CD4-positive, CD25-positive, alpha-beta regulatory T cell (primary cell): Measurements from ENCODE around the gene KCND2. TPM values are rescaled to one million over a fixed set of nuclear protein-coding genes. Genes with fewer than 3 reads are reported as not detected.

Source experiments
- ATAC-seq, 2 donors: fragments of 150-1000 bp; cut with Tn5 transposase; one replicate each; pipeline ENCODE4 v1.10.0; 2021; ENCODE audit warnings: low read depth in 2 of 2, moderate number of reproducible peaks in 2 of 2, moderate library complexity in 1 of 2
- DNase-seq, 3 donors: peaks; one replicate each; pipeline versions ENCODE4 v3.0.0 to v3.0.0-alpha.2; 2012 to 2022; ENCODE audit warnings: mixed read lengths in 1 of 3
- H3K27ac ChIP-seq: one replicate; pipeline ENCODE4 v1.7.0; 2013; ENCODE audit warnings: mild to moderate bottlenecking, low read length; ENCODE audit not compliant: insufficient read depth, poor library complexity, severe bottlenecking
- H3K27me3 ChIP-seq: one replicate; pipeline ENCODE4 v1.7.0; 2013; ENCODE audit warnings: low read length; ENCODE audit not compliant: control insufficient read depth, insufficient read depth
- H3K36me3 ChIP-seq: one replicate; pipeline ENCODE4 v1.7.0; 2013; ENCODE audit warnings: mild to moderate bottlenecking, low read length, moderate library complexity; ENCODE audit not compliant: control insufficient read depth, insufficient read depth
- H3K4me1 ChIP-seq: 2 replicates; pipeline ENCODE4 v1.7.0; 2013; ENCODE audit warnings: mild to moderate bottlenecking, low read length; ENCODE audit not compliant: insufficient read depth, control insufficient read depth, poor library complexity, severe bottlenecking
- H3K4me3 ChIP-seq: one replicate; pipeline ENCODE4 v1.7.0; 2013; ENCODE audit warnings: low read depth, mild to moderate bottlenecking, low read length, moderate library complexity
- H3K9me3 ChIP-seq, 2 experiments: 1 replicate in 1 of 2; 2 replicates in 1 of 2; pipeline ENCODE4 v1.7.0; 2013; ENCODE audit warnings: low read length in 2 of 2, mild to moderate bottlenecking in 1 of 2, moderate library complexity in 1 of 2; ENCODE audit not compliant: control insufficient read depth in 2 of 2
- H3K27ac Mint-ChIP-seq, 3 donors: one replicate each; pipeline ENCODE4 v1.8.0; 2020 to 2022; ENCODE audit warnings: mild to moderate bottlenecking in 3 of 3, mixed read lengths in 3 of 3, moderate library complexity in 2 of 3
- H3K27me3 Mint-ChIP-seq: one replicate; pipeline ENCODE4 v1.8.0; 2022; ENCODE audit warnings: mild to moderate bottlenecking, mixed read lengths
- H3K36me3 Mint-ChIP-seq: one replicate; pipeline ENCODE4 v1.8.0; 2020; ENCODE audit warnings: mixed read lengths
- H3K4me1 Mint-ChIP-seq, 4 donors: one replicate each; pipeline ENCODE4 v1.8.0; 2020 to 2022; ENCODE audit warnings: mixed read lengths in 4 of 4, mild to moderate bottlenecking in 1 of 4
- H3K4me3 Mint-ChIP-seq, 4 donors: one replicate each; pipeline ENCODE4 v1.8.0; 2020 to 2022; ENCODE audit warnings: mild to moderate bottlenecking in 4 of 4, mixed read lengths in 4 of 4, moderate library complexity in 3 of 4
- H3K9me3 Mint-ChIP-seq, 7 donors: one replicate each; pipeline ENCODE4 v1.8.0; 2020 to 2022; ENCODE audit warnings: mixed read lengths in 7 of 7, mild to moderate bottlenecking in 3 of 7, moderate library complexity in 2 of 7
- polyA plus RNA-seq, 4 donors: library from polyadenylated mRNA; unstranded; fragments of 300-500 nt; fragmentation: Illumina TruSeq; gene quantifications; one replicate each; pipeline ENCODE4 v1.2.3, GENCODE V29; 2021
- total RNA-seq: library from RNA; stranded (reverse); gene quantifications from one replicate; pipeline ENCODE4 v1.2.3, GENCODE V29; 2022

Gene KCND2
- total and polyA plus RNA-seq, 5 donors from 2014 or later = not detected

- Histone ChIP-seq H3K4me3 (no peak overlapping the region), H3K27ac (no peak overlapping the region), H3K36me3 (no peaks in the 10 kb centered on the region), H3K9me3 (no peaks in the 10 kb centered on the region), H3K27me3 (no peaks in the 10 kb centered on the region), H3K4me1 (no peaks in the 10 kb centered on the region)
- H3K4me3 Mint-ChIP-seq = no peak overlapping the region
- ATAC-seq = no peak
- no peak for DNase-seq
- no peaks in the 10 kb centered on the region for H3K4me1 Mint-ChIP-seq
- H3K27ac Mint-ChIP-seq = no peak overlapping the region
- H3K36me3 Mint-ChIP-seq = no peaks in the 10 kb centered on the region
- peaks cover 0 to 5% (median 4%) of the 10 kb centered on the region in 7 donors for H3K9me3 Mint-ChIP-seq
- no peaks in the 10 kb centered on the region for H3K27me3 Mint-ChIP-seq
Measured at GRCh38 chr7:120538335-120538734, 265.4 kb downstream of the KCND2 start.

GRCh38 chr7:120539321-120539720 is 266.3 kb downstream of the KCND2 start:
- Mint-ChIP-seq H3K27ac (no peak overlapping the region), H3K4me3 (no peak overlapping the region), H3K27me3 (no peaks in the 10 kb centered on the region), H3K36me3 (no peaks in the 10 kb centered on the region), H3K4me1 (no peaks in the 10 kb centered on the region), H3K9me3 (peaks cover 0 to 5% (median 4%) of the 10 kb centered on the region in 7 donors)
- H3K36me3 ChIP-seq = no peaks in the 10 kb centered on the region
- no peaks in the 10 kb centered on the region for H3K27me3 ChIP-seq
- no peak for DNase-seq
- no peaks in the 10 kb centered on the region for H3K4me1 ChIP-seq
- H3K4me3 ChIP-seq = no peak overlapping the region
- ATAC-seq = no peak
- H3K9me3 ChIP-seq = no peaks in the 10 kb centered on the region
- no peak overlapping the region for H3K27ac ChIP-seq

DNA sequence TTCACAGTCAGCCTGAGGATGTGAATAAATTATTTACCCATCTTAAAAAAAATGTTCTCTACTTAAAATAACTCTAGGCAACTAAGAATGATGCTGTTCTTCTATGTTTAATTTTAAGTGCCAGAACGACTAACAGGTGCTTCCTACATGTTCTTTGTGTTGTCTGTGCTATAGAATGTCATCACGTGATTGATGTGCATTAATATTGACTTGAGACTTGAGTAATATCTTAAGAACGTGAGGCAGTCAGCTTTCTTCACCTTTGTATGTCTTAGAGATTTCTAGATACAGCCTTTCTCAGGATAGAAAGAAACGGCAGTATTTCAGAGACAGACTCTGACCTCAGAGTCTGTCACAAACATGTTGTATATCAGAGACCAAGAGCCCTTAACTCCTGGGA is 274.6 kb downstream of the KCND2 start:
- Mint-ChIP-seq H3K4me3 (no peak overlapping the region), H3K27me3 (no peaks in the 10 kb centered on the region), H3K36me3 (no peaks in the 10 kb centered on the region), H3K9me3 (peaks cover 0 to 13% (median 2%) of the 10 kb centered on the region in 7 donors), H3K4me1 (no peaks in the 10 kb centered on the region), H3K27ac (no peak overlapping the region)
- no peaks in the 10 kb centered on the region for H3K27me3 ChIP-seq
- H3K4me3 ChIP-seq = no peak overlapping the region
- no peaks in the 10 kb centered on the region for H3K36me3 ChIP-seq
- no peaks in the 10 kb centered on the region for H3K9me3 ChIP-seq
- no peak overlapping the region for H3K27ac ChIP-seq
- H3K4me1 ChIP-seq = no peaks in the 10 kb centered on the region
- ATAC-seq = no peak
- no peak for DNase-seq

DNA sequence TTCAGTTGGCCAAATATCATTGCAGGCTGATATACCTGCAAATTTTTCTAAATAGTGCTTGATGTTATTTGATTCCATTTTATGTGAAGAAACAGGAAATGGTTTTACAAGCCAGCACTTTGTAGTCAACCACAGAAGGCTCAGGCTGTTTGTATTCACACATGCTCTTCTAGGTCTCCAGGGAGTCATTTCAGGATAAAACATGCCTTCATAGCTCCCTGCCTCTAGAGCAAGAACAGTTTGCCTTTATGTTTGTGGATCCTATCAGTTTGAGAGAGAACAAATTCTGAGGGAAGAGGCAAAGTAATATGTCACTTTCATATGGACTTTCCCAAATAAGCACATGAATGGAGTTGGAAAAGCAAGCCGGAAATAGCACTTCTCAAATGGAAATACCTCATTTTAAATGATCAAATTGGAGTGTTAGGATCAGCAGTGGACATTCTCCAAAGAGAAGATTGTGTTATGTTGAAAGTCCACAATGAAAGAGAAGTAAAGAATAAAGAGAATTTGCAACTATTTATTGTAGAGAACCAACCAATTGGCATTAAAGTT is 277.6 kb downstream of the KCND2 start:
- Mint-ChIP-seq H3K27ac (no peak overlapping the region), H3K9me3 (peaks cover 0 to 8% (median 2%) of the 10 kb centered on the region in 7 donors), H3K27me3 (no peaks in the 10 kb centered on the region), H3K4me3 (no peak overlapping the region), H3K4me1 (no peaks in the 10 kb centered on the region), H3K36me3 (no peaks in the 10 kb centered on the region)
- no peaks in the 10 kb centered on the region for H3K36me3 ChIP-seq
- H3K27ac ChIP-seq = no peak overlapping the region
- H3K9me3 ChIP-seq = no peaks in the 10 kb centered on the region
- H3K27me3 ChIP-seq = no peaks in the 10 kb centered on the region
- DNase-seq (no peak), ATAC-seq (no peak)
- no peaks in the 10 kb centered on the region for H3K4me1 ChIP-seq
- no peak overlapping the region for H3K4me3 ChIP-seq

- Mint-ChIP-seq H3K27me3 (no peaks in the 10 kb centered on the region), H3K9me3 (peaks cover 0 to 4% (median 2%) of the 10 kb centered on the region in 7 donors), H3K4me3 (no peak overlapping the region), H3K36me3 (no peaks in the 10 kb centered on the region), H3K4me1 (no peaks in the 10 kb centered on the region), H3K27ac (no peak overlapping the region)
- no peaks in the 10 kb centered on the region for H3K36me3 ChIP-seq
- H3K4me1 ChIP-seq = no peaks in the 10 kb centered on the region
- H3K4me3 ChIP-seq = no peak overlapping the region
- no peaks in the 10 kb centered on the region for H3K27me3 ChIP-seq
- DNase-seq (no peak), ATAC-seq (no peak)
- no peak overlapping the region for H3K27ac ChIP-seq
- no peaks in the 10 kb centered on the region for H3K9me3 ChIP-seq
Measured at GRCh38 chr7:120553491-120553890, 280.5 kb downstream of the KCND2 start.

- H3K27ac Mint-ChIP-seq = no peak overlapping the region
- peak in 1 of 3 donors; percentile 0 for DNase-seq
- no peak for ATAC-seq
- Histone ChIP-seq H3K27me3 (no peaks in the 10 kb centered on the region), H3K36me3 (no peaks in the 10 kb centered on the region), H3K9me3 (no peaks in the 10 kb centered on the region), H3K27ac (no peak overlapping the region), H3K4me3 (no peak overlapping the region), H3K4me1 (no peaks in the 10 kb centered on the region)
- peaks cover 0 to 4% (median 0%) of the 10 kb centered on the region in 7 donors for H3K9me3 Mint-ChIP-seq
- H3K4me3 Mint-ChIP-seq = no peak overlapping the region
- no peaks in the 10 kb centered on the region for H3K4me1 Mint-ChIP-seq
- H3K36me3 Mint-ChIP-seq = no peaks in the 10 kb centered on the region
- H3K27me3 Mint-ChIP-seq = no peaks in the 10 kb centered on the region
Measured at GRCh38 chr7:120554960-120555571, 282.1 kb downstream of the KCND2 start.

GRCh38 chr7:120564145-120564544 is 291.2 kb downstream of the KCND2 start:
- no peak overlapping the region for H3K27ac Mint-ChIP-seq
- no peak overlapping the region for H3K4me3 Mint-ChIP-seq
- Histone ChIP-seq H3K27ac (no peak overlapping the region), H3K4me3 (no peak overlapping the region), H3K36me3 (no peaks in the 10 kb centered on the region), H3K9me3 (no peaks in the 10 kb centered on the region), H3K4me1 (no peaks in the 10 kb centered on the region), H3K27me3 (no peaks in the 10 kb centered on the region)
- H3K9me3 Mint-ChIP-seq = peaks cover 0 to 4% (median 1%) of the 10 kb centered on the region in 7 donors
- H3K27me3 Mint-ChIP-seq = no peaks in the 10 kb centered on the region
- no peaks in the 10 kb centered on the region for H3K36me3 Mint-ChIP-seq
- DNase-seq (no peak), ATAC-seq (no peak)
- no peaks in the 10 kb centered on the region for H3K4me1 Mint-ChIP-seq

- ATAC-seq = no peak
- Histone ChIP-seq H3K27ac (no peak overlapping the region), H3K4me1 (no peaks in the 10 kb centered on the region), H3K27me3 (no peaks in the 10 kb centered on the region), H3K36me3 (no peaks in the 10 kb centered on the region), H3K4me3 (no peak overlapping the region), H3K9me3 (no peaks in the 10 kb centered on the region)
- H3K4me3 Mint-ChIP-seq = no peak overlapping the region
- no peaks in the 10 kb centered on the region for H3K4me1 Mint-ChIP-seq
- no peaks in the 10 kb centered on the region for H3K36me3 Mint-ChIP-seq
- H3K9me3 Mint-ChIP-seq = peaks cover 0 to 4% (median 0%) of the 10 kb centered on the region in 7 donors
- DNase-seq = no peak
- H3K27ac Mint-ChIP-seq = no peak overlapping the region
- no peaks in the 10 kb centered on the region for H3K27me3 Mint-ChIP-seq
Measured at GRCh38 chr7:120567204-120567603, 294.2 kb downstream of the KCND2 start.
